ENCODE measurements around the gene RCC1. TPM values are rescaled to one million over a fixed set of nuclear protein-coding genes. Genes with fewer than 3 reads are reported as not detected.
"Not testable (repeated sequence)": the region's sequence is repeated elsewhere in the genome, so short reads cannot be mapped to it uniquely, and the experiment has no call there.

Gene RCC1
- total RNA-seq, 1 experiment from 2014 or later = 103 TPM

GRCh38 chr1:28522537-28522936 lies 16.7 kb downstream of the RCC1 start:
- not testable (repeated sequence) for DNase-seq (ENCODE audit: low spot score); H3K4me3 Mint-ChIP-seq; H3K9me3 Mint-ChIP-seq; H3K27me3 Mint-ChIP-seq (ENCODE audit: low read depth); ATAC-seq
- Mint-ChIP-seq H3K27ac (peak overlapping the region; percentile 84; the same call in 1 of the 2 replicates), H3K36me3 (peaks cover 21% of the 10 kb centered on the region), H3K4me1 (peaks cover 65% of the 10 kb centered on the region)
- ChIA-PET POLR2A (interaction anchor here (0.7 kb wide), 3 partner anchors 34 to 148 kb away, joined by 3 to 6 read pairs (median 4); no protein-coding TSS in a partner anchor), CTCF (interaction anchor here (1.6 kb wide), 1 partner anchor 80 kb away, joined by 6 read pairs; no protein-coding TSS in a partner anchor)

GRCh38 chr1:28525002-28525642 lies 19.3 kb downstream of the RCC1 start:
- CTCF ChIA-PET; H3K27me3 Mint-ChIP-seq (ENCODE audit: low read depth); H3K9me3 Mint-ChIP-seq; DNase-seq (ENCODE audit: low spot score); H3K4me3 Mint-ChIP-seq; ATAC-seq: not testable (repeated sequence)
- POLR2A ChIA-PET = interaction anchor here (0.9 to 1.2 kb wide), 4 partner anchors 11 to 290 kb away, joined by 3 to 5 read pairs (median 3); no protein-coding TSS in a partner anchor
- Mint-ChIP-seq H3K4me1 (peaks cover 50% of the 10 kb centered on the region), H3K27ac (peak overlapping the region; percentile 84), H3K36me3 (peaks cover 29% of the 10 kb centered on the region)

- no peak for DNase-seq (ENCODE audit: low spot score)
- Mint-ChIP-seq H3K4me1 (peaks cover 34% of the 10 kb centered on the region), H3K27ac (no peak overlapping the region), H3K36me3 (peaks cover 39% of the 10 kb centered on the region), H3K27me3 (ENCODE audit: low read depth) (no peaks in the 10 kb centered on the region), H3K9me3 (no peaks in the 10 kb centered on the region), H3K4me3 (no peak overlapping the region)
- ChIA-PET POLR2A (no interaction called here), CTCF (no interaction called here)
- no peak for ATAC-seq
- no peak for TF ChIP-seq ATF2 (CRISPR knock-in tag; IDR thresholded peaks at IDR 0.05; ENCODE audit: borderline replicate concordance, low read depth)
- no peak for TF ChIP-seq KAT7 (CRISPR knock-in tag; IDR thresholded peaks at IDR 0.05; ENCODE audit: borderline replicate concordance)
- TF ChIP-seq TCF7 (CRISPR knock-in tag; IDR thresholded peaks at IDR 0.05; ENCODE audit: low read depth) = no peak
- no peak for TF ChIP-seq PREB (CRISPR knock-in tag; IDR thresholded peaks at IDR 0.05; ENCODE audit: borderline replicate concordance)
- TF ChIP-seq SOX15 (CRISPR knock-in tag; IDR thresholded peaks at IDR 0.05) = no peak
- no peak for TF ChIP-seq TP53 (CRISPR knock-in tag; IDR thresholded peaks at IDR 0.05)
- TF ChIP-seq ZNF512 (CRISPR knock-in tag; IDR thresholded peaks at IDR 0.05; ENCODE audit: borderline replicate concordance) = no peak
- no peak for TF ChIP-seq GRHL2 (CRISPR knock-in tag; IDR thresholded peaks at IDR 0.05; ENCODE audit: insufficient replicate concordance, severe bottlenecking)
- TF ChIP-seq E2F5 (CRISPR knock-in tag; IDR thresholded peaks at IDR 0.05) = no peak
- no peak for TF ChIP-seq ZMAT4 (CRISPR knock-in tag; IDR thresholded peaks at IDR 0.05)
- no peak for TF ChIP-seq SMAD3 (CRISPR knock-in tag; IDR thresholded peaks at IDR 0.05; ENCODE audit: borderline replicate concordance)
- TF ChIP-seq IRF2 (CRISPR knock-in tag; IDR thresholded peaks at IDR 0.05; ENCODE audit: borderline replicate concordance, low read depth) = no peak
- TF ChIP-seq ATF1 (CRISPR knock-in tag; IDR thresholded peaks at IDR 0.05) = no peak
- no peak for TF ChIP-seq ZBTB43 (CRISPR knock-in tag; IDR thresholded peaks at IDR 0.05)
Measured at GRCh38 chr1:28526886-28527285, 21.0 kb downstream of the RCC1 start.
